Measurements from ENCODE around the gene KANSL2.
A peak's percentile ranks its signal among the peaks of the same experiment; 100 is the strongest.
"Not testable (repeated sequence)": the region's sequence is repeated elsewhere in the genome, so short reads cannot be mapped to it uniquely, and the experiment has no call there.

The KANSL2 gene

GRCh38 chr12:48681710-48682532 is at the start of gene KANSL2:
Gene KANSL2 (minus strand): TSS chr12:48682238. CDS start chr12:48681632, 606 bp downstream.
- peak; percentile 90 to 96 for DNase-seq (ENCODE audit: low read depth in 2 of 2)

DNA sequence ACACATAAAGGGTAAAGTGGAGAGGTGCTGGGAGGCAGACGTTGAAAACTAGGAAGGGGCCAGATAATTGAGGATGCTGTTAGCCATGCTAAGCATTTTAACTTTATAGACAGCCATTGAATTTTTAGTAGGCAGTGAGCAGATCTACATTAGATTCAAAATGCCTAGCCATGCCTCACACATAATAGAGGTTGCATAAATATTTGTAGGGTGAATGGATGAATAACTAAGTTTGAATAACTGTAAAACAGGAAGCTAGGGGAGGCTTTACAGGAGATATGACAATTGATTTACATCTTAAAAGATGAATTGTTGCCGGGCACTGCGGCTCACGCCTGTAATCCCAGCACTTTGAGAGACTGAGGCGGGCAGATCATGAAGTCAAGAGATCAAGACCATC is 46.8 kb upstream of the KANSL2 start:
- no peak for DNase-seq (ENCODE audit: low read depth in 2 of 2)

DNA sequence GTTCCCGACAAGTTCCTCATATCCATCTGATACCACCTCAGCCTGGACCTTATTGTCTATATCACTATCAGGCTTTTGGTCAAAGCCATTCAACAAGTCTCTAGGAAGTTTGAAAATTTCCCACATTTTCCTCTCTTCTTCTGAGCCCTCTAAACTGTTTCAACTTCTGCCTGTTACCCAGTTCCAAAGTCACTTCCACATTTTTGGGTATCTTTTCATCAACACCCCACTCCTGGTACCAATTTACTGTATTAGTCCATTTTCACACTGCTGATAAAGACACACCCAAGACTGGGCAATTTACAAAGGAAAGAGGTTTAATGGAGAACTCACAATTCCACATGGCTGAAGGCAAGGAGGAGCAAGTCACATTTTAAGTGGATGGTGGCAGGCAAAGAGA is 38.7 kb upstream of the KANSL2 start:
- DNase-seq (ENCODE audit: low read depth in 2 of 2): not testable (repeated sequence)

GRCh38 chr12:48720171-48720570 is 38.1 kb upstream of the KANSL2 start:
- DNase-seq (ENCODE audit: low read depth in 2 of 2): not testable (repeated sequence)

DNA sequence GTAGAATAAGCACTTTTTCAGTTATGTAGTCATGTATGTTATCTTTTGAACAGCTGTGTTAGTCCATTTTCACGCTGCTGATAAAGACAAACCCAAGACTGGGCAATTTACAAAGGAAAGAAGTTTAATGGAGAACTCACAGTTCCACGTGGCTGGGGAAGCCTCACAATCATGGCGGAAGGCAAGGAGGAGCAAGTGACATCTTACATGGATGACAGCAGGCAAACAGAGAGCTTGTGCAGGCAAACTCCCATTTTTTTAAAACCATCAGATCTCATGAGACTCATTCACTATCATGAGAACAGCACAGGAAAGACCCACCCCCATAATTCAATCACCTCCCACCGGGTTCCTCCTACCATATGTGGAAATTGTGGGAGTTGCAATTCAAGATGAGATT is 37.0 kb upstream of the KANSL2 start:
- DNase-seq (ENCODE audit: low read depth in 2 of 2): not testable (repeated sequence)

DNA sequence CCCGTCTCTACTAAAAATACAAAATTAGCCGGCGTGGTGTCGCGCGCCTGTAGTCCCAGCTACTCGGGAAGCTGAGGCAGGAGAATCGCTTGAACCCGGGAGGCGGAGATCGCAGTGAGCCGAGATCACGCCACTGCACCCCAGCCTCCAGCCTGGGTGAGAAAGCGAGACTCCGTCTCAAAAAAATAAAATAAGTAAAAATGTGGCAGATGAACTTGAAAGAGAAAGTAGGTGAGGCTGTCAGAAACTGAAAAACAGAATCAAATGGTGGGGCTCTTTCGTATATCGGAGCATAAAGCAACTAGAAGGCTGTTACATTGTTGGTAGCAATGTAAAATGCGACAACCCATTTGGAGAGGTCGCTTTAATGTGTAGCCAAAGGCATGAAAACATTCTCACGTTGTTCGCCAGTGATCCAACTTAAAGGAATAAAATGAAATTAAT is 35.2 kb upstream of the KANSL2 start:
- DNase-seq (ENCODE audit: low read depth in 2 of 2): no peak

DNA sequence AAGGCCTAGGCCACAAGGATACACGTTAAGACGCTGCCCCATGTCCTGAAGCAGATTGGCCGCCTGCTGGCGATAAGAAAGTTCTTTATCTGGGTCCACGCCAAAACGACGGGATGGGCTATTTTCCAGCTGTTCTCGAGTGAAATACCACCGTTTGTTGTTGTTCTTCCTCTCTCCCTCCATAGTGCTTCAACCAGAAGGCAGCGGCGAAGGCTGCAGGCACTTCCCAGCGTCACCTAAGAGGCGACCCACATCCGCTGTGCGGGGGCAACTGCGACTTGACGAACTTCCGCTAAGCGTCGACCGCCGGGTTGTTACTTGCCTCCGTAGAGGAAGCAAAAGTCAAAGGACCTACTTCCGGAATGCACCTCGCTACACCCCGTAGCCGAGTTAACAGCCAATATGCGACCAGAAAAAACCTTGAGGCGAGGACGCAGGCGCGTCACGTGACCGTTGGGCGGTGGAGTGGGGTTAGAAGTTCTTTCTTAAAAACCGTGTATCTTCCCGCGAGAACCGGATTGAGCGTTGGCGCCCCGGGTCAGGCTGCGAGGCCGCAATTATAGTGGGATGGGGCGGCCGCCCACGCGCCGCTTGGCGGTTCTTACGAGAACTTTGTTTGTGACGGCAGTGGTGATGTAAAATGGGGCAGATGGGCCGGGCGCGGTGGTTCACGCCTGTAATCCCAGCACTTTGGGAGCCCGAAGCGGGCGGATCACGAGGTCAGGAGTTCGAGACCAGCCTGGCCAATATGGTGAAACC is 34.6 kb upstream of the KANSL2 start, which contains the start of gene CCNT1:
Gene CCNT1 (minus strand): TSS at position 215 of the 759 bp plus-strand sequence. CDS start 32 bp downstream, at position 183.
- peak; percentile 96 to 99 for DNase-seq (ENCODE audit: low read depth in 2 of 2)

DNA sequence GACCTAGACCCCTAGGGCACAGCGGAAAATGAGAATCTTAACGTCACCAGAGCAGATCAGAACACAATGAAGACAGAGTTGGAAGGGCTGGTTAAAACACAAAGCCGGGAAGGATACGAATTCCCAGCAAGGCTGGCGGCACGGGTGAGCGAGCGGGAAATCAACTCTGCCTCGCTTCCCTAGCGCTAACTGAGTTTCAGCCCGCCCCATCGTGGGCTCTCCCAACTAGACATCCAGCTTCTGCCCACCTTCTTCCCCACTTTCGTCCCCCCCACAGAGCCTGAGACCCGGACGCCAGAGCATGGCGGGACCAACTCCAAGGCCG is 34.1 kb upstream of the KANSL2 start:
- no peak for DNase-seq (ENCODE audit: low read depth in 2 of 2)

GRCh38 chr12:48712209-48712608 is 30.2 kb upstream of the KANSL2 start:
- DNase-seq (ENCODE audit: low read depth in 2 of 2): no peak

DNA sequence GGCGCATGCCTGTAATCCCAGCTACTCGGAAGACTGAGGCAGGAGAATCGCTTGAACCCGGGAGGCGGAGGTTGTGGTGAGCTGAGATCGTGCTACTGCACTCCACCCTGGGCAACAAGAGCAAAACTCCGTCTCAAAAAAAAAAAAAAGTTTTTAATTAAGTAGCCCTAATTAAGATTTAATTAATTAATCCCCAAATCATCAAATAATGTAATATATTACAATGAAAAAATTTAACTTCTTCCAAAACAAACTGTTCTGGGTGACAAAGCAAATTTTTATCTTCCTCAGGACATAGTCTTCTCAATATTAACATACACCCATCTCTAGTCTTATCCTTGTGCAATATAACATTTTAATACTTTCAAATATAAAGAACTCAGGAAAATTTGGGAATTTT is 16.8 kb upstream of the KANSL2 start:
- not testable (repeated sequence) for DNase-seq (ENCODE audit: low read depth in 2 of 2)

DNA sequence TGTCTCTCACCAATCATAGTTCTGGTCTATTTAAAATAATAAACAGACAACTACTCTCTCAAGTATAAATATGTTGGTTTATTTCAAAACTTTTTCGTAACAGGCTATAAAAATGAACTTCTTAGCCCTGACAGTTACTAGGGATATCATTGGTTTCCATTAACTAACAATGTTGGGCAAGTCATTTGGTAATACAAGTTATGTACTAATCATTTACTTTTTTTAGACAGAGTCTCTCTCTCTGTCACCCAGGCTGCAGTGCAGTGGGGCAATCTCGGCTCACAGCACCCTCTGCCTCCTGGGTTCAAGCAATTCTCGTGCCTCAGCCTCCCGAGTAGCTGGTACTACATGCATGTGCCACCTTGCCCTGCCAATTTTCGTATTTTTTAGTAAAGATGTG is 14.6 kb upstream of the KANSL2 start:
- DNase-seq (ENCODE audit: low read depth in 2 of 2): no peak

- DNase-seq (ENCODE audit: low read depth in 2 of 2): no peak
Observed at GRCh38 chr12:48695859-48696258, 13.8 kb upstream of the KANSL2 start.

GRCh38 chr12:48694038-48694437 is 12.0 kb upstream of the KANSL2 start:
- DNase-seq (ENCODE audit: low read depth in 2 of 2): no peak

- no peak for DNase-seq (ENCODE audit: low read depth in 2 of 2)
Observed at GRCh38 chr12:48693572-48693971, 11.5 kb upstream of the KANSL2 start.

- DNase-seq (ENCODE audit: low read depth in 2 of 2): no peak
Observed at GRCh38 chr12:48691826-48692487, 9.9 kb upstream of the KANSL2 start.

DNA sequence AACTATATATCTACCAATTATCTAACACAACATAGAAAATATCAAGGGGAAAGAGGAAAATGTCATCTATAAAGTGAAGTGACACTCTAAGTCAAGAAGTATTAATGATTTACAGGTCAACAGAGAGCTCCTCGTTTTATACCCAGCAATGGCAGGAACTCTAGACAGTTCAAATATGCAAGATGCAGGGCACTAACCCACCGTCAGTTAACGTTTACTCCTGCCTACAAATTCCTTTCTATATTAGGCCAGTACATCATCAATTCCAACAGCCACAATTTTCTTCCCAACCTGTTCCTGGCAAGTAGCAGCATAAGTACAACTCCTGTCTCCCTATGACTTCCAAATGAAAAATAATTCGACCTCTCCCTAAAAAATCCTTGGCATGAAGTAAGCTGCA is 9.0 kb upstream of the KANSL2 start:
- no peak for DNase-seq (ENCODE audit: low read depth in 2 of 2)

GRCh38 chr12:48690436-48690835 is 8.4 kb upstream of the KANSL2 start:
- DNase-seq (ENCODE audit: low read depth in 2 of 2): no peak

DNA sequence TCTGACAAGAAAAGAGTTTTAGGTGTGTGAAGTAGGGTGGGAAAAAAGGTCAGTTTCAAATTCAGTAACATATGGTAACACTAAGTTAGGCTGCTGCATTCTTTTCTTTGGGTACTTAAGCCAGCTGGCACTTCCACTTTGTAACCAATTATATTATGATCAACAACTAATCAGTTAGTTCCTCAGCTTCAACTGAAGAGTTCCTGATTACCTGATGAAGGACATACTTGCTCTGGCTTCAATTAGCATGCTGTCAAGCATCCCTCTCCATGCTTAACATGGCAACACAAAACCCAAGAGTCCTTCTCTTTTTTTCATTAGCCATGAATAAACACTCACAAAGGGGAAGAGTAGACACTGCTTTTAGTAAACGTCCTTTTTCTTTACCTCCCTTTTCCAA is 6.8 kb upstream of the KANSL2 start:
- no peak for DNase-seq (ENCODE audit: low read depth in 2 of 2)

DNA sequence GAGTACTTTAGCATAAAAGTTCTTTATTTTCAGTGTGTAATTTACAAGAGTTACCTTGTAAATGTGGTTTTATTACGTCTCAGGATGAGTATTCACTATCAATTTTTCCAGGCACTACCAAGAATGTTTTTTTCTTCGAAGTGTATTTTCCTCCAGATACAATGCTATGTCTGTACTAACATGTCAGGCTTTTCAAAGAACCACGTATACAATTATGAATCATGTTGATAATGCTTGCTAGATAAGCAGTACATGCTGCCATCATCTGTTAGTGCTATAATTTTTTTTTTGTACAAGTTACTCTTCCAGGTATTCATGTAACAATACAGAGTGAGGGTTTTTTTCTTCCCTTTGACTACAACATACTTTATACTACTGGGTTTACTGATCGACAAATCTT is 5.6 kb upstream of the KANSL2 start:
- DNase-seq (ENCODE audit: low read depth in 2 of 2): no peak

DNA sequence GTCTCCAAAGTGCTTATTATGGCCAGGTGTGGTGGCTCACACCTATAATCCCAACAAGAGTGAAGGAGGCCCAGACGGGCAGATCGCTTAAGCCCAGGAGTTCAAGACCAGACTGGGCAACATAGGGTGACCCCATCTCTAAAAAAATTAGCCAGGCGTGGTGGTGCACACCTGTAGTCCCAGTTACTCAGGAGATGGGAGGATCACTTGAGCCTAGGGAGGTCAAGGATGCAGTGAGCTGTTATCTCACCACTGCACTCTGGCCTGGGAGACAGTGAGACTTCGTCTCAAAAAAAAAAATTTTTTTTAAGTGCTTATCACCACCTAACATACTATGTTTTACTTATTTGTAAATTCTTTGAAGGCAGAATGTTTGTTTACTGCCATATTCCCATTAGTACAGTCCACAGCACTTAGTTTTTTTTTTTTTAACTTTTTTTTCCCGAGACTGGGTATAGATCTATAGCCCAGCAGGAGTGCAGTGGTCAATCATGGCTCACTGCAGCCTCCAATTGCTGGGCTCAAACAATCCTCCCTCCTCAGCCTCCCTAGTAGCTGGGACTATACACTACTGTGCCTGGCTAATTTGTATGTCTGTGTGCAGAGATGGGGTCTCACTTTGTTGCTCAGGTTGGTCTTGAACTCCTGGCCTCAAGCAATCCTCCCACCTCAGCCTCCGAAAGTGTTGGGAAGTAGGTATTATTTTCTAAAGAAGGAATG is 4.7 kb upstream of the KANSL2 start:
- no peak for DNase-seq (ENCODE audit: low read depth in 2 of 2)

DNA sequence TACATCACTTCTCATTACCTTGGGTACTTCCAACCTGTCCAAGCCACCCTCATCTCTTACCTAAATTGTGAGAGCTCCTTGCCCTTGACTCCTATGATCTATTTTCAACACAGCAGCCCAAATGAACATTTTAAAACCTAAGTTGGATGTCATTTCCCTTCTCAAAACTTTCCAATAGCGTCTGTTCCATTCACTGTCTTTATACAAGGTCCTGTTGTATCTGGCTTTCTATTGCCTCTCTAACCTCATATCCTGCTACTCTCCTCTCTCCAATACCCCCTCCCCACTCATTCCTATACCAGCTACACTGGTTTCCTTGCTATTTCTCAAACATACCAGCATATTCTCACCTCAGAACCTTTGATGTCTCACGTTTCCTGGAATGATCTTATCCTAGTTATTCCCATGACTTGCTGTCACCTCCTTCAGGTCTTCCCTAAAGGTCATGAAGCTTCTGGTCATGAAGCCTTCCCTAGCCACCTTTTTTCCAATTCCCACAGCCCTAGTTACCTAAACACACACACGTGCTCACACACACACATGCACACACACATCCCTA is 4.1 kb upstream of the KANSL2 start:
- no peak for DNase-seq (ENCODE audit: low read depth in 2 of 2)
